Islet precursor cell (in vitro differentiated cells): ENCODE measurements around the gene LPP.
"Not testable (repeated sequence)": the region's sequence is repeated elsewhere in the genome, so short reads cannot be mapped to it uniquely, and the experiment has no call there.

ENCODE experiments used
- DNase-seq: peaks from one replicate; pipeline ENCODE4 v3.0.0-alpha.2; 2018

Gene LPP

DNA sequence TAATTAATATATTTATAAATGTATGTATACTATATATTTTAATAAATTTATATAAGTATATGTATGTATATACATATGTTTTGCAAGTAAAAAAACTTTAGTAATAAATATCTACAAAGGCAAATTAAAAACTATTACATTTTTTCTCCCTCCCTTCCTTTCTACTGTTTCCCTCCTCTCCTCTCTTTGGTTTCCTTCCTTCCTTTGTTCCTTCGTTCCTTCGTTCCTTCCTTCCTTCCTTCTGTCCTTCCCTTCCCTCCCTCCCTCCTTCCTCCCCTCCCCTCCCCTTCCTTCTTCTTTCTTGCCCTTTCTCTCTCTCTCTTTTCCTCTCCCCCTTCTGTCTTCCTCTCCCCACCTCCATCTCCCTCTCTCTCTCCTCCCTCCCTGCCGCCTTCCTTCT is 423.6 kb downstream of the LPP start:
- no peak for DNase-seq

DNA sequence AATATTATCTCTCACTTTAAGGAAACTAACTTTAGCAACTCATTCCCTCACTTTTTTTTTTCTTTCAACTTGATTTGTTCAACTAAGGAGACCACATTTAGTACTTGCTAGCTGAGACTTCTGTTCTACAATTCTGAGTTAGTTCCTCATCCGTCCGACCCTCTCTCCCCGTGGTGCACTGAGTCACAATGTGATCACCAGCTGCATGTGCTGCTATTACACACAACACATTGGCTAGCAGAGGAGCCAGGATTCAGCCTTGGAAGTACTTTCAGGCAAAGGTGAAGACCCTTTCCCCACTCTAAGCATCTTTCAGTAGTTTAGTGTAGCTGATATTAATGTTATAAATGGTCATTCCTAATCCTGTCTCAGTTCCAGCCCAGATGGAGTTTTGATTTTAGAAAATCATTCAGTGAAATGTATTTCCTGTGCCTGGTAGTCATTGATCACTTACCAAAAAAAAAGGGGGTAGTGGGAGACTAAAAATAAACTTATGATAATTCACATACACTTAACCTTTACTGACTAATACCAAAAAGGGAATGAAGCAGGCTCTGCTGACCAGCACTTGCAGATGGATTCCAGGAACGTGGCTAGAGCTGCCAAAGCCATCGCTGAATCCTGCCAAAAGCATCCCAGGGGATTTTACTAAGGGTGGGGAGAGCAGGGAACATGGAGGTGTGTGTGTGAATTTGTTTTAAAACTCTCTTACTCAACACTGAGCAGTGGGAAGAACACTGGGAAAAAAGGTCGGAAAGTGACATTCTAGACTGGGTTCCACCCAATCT is 424.8 kb downstream of the LPP start:
- DNase-seq = no peak

DNA sequence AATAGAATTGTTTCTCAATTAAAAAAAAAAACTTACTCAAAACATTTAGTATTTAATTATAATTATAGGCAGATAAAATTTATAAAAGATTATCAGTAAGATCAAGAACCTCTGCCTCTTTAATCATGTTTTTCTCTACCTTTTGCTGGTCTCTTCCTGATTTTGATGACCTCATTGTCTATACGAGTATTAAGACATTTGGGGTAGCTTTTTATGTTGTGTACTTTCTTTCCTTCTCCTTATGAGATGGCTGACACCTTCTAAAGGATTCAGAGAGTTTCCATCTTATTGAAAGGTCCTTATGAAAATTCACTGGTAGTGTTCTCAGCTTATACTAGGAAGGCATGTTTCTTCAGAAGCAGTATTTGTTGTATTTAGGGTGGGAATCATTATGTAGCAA is 426.3 kb downstream of the LPP start:
- no peak for DNase-seq

DNA sequence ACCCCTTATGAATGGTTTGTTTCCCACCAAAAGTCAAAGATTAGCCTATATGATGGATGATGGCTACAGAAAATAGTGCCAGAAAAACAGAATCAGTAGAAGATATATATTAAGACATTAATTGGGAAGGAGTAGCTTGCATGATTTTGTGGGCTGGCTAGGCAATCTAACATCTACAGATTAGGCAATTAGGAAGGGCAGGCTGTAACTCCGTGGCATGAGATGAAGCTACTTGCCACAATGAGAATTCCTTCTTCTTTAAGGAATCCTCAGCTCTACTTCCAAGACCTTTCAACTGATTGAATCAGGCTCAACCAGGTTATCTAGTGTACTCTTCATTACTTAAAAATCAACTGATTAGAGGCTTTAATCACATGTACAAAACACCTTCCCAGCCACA is 426.7 kb downstream of the LPP start:
- DNase-seq = no peak

DNA sequence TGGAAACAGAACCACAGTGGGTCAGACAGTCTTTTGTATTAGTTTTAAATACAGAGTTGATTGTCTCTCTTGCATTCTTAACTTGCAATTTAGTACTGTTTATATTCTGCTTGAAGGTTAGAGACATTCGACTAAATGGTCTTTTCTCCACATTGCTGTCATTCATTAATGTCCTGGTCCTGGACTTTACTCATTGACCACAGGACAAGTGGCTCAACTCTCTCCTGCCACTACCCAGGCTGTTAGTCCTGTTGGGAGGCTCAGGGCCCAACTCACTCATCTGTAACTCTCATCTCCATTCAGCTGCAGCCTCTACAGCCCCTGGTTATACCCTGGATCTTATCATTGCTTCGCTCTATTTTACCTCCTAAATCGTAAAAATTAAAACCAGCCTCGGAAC is 427.4 kb downstream of the LPP start:
- DNase-seq = no peak

DNA sequence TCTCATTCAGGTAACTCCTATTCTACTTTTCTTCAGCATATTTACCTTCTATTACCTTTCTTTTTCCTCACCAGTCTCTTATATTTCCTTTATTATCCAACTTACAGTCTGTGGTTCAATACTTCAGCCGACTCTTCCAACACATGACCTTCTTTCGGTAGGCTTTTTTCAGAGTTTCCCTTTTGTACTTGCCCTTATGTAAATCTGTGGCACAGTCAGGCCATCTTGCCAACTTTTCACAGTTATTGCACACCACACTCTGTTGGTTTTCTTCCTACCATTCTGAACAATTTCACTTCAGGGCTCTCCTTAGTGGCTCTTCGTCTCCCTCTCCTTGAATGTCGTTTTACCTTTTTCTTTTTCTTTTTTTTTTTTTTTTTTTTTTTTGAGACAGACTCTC is 427.8 kb downstream of the LPP start:
- DNase-seq = no peak

DNA sequence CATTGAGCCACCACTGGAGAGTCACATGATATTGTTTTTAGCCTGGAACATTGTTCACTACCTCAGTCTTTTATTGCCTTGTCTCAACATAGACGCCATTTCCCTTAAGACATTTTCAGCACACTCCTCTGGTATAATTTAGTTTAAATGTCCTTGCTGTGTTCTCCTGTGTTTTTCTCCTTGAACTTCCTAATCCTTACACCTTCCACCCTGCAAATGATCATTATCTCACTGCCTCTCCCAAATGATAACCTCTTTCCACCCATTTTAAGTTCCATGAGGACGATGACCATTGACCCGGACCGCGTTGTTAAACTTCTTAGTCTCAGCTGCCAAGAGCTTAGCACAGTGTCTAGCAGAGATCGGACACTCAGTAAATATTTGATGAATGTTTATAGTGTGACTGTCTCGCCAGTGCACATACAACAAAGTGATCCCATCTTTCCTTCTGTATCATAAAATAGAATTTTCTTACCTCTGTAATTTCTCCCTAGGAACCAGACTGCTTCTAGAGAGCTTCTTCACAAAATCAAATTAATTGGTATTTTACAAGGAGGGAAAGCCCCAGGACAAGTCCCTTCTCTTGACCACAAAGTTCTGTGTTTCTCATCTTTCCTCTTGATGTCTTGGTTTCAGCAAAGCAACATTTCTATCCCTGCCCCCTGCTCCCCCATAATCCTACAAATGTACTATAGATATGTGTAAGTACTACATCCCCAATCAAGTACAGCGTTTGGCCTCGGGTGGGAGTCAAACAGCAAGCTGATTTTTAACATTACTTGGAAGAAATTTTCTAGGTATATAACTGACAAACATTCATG is 429.6 kb downstream of the LPP start:
- no peak for DNase-seq

DNA sequence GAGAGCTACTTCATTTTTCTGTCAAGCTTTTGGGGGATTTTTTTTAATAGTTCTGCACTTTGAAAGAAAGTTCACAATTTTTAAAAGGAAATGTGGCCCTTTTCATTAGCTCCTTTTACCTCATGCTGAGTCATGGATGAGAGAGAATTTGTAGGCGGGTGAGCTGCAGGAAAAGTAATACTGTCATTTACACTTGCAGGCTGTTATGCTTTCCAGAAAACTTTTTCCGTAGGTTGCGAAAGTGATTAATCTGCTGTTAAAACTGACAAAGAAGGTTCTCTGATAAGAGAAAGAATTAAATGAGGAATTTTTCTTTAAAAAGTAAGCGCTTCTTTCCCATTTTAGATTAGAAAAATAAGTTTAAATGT is 430.2 kb downstream of the LPP start:
- no peak for DNase-seq

DNA sequence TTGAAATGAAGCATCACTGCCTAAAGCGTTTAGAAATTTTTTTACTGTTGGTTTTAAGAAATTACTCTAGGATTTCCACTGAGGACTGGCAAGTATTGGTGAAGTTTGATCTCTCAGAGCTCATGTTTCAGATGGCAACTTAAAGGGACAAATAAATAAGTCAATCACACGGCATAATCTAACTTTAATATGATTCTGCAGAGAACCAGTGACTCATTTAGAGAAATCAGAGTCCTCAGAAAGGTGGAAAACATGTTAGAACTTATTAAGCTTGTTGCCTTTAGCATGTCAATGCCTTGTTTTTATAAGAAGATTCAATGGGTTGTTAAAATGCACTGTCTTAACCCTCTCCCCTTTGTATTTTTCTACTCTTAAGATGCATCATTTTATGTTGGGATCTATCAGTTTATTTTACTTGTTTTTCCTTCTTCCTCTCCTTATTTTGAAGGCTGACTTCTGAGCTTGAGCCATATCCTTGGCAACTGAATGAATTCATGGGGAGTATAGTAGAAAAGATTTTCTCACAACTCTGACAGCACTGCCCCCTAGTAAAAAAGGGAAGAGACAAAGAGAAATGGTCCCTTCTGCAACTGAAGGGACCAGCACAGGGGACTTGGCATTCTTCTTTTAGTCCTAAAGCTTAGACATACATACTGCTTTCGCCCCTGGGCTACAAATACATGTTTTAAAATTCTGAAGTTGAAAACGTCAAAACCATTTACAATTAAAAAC is 431.2 kb downstream of the LPP start:
- no peak for DNase-seq

DNA sequence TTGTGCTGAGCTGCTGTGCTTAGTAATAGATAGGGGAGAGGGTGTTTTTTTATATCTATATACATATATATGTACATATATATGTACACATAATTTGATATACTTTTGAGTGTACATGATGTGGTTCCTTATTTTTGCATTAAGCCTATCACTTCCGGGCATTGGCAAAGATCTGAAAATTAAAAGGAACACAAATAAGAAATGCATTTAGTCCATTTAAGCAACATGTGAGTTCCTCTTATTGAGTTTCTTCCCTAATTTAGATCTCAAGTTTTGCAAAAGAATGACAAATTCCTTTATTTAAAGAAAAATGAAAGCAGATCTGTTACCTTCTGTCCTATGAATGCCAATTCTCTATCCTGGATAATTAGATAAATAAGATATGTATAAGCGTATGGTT is 435.1 kb downstream of the LPP start:
- no peak for DNase-seq

DNA sequence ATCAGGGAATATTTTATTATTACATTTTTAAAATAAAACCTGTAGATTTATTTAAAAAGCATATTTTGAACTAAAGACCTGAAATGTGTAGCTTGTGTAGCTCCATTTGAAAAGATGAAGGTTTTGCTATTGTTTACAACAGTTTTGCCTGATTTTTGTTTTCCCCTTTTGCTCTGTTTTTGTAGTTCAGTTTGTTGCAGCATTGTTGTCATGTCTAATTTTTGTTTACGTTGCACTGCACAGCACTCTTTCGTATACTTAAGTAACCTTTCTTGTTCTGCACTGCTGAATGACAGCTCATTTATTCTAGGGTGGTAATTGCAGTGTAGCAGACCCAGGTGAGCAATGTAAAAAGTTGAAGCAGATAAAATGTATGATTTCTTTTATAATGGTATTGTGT is 435.8 kb downstream of the LPP start:
- DNase-seq = no peak

DNA sequence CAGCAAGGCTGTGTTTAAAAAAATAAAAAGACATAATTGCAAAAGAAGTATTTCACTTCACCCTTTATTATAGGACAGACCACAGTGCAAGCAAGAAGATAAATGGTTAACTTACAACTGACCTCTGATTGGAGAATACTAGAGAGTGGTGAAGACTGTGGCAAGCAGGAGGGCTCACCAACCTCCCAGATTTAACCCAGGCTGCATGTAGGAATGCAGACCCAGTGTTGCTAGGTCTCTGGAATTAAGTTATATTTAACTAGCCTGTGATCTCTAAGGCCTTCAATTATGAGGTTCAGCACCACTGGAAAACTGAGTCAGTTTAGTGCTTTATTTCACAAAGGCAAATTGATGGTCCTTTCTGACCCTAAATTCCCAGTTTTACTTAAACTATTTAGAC is 436.6 kb downstream of the LPP start:
- DNase-seq = no peak

DNA sequence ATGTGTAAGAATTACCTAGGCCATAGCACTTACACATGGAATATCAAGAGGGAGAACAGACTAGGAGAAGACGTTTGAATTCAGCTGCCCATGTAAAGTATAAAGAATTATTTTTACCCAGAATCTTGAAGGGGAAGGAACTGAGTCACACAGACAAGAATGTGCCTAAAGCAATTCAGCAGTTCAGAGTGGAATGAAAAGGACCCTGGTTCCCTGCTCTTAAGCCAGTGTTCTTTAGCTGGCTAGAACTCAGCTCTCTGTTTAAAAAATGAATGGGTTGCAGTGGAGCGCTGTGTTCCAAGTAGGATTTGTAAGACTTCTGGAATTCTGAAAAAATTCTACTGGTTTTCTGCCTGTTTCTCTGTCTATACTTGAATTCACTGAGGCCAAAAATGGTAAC is 440.2 kb downstream of the LPP start:
- peak; percentile 81 for DNase-seq

DNA sequence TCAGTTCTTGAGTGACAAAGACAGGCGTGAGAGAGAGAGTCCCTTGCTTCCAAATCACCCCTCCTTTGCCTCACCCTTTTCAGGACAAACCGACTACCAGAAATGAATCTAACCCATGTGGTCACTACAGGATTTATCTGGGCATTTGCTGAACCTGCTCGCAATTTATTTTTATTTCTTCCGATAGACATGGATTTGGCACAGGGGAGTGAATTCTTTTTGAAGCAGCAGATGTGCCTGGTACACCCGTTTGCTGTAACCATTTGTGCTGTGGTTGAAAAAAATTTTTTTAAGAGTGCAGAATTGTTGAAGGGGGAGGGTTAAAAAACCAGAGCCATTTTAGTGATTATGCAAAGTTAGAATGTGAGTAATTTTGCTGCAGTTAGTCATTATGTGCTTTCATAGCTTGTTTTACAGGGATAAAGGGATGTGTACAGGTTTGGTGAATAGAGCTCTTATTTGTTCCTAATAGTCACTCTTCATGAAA is 442.0 kb downstream of the LPP start:
- no peak for DNase-seq

DNA sequence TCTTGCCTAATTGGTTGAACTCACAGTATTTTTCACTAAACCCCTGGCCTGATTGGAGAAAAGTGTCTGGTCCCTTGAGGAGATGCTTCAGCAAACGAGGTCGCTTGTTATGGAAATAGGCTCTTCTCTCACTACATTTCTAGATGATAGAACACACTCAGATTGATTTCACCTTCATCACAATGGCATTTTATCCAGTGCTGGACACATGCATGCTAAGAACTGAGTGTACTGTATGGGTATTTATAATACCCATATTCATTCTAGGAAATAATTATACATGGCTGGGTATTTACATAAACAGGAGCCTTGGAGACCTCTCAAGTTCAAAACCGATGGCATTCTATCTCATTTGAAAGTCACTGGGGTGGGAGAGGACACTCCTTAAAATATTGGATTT is 444.9 kb downstream of the LPP start:
- no peak for DNase-seq

DNA sequence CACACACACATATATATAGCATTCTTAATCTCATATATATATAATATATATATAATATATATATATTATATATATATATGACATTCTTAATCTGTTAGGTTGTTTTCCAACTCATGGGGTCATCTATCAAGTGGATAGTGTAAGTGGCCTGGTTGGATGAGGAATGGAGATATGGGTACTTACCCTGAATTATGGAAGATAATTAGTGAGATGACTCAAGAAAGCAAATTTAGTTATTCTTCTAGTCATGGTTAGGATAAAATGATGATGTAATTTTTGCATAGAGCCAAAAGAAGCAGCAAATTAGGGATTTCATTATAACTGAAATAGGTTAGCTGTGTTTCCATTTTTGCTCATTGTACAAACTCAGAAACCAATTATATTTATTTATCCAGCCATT is 448.2 kb downstream of the LPP start:
- no peak for DNase-seq

DNA sequence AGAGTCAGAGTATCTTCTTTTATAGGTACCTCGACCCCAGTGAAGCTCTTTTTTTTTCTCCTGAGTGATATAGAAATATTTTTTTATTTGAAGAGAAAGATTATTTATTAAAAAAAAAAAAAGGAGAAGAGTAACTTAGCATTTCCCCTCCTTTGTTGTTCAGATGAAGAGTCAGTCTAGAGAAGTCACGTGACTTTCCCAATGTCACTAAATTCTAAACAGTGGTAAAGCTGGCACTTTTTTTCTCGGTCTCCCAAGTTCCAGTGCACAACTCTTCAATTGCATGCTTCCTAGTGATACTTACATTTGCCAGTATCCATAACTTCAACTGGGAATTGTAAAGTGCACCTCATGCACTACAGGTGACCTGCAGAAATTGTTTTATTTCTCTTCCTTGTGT is 448.7 kb downstream of the LPP start:
- no peak for DNase-seq

DNA sequence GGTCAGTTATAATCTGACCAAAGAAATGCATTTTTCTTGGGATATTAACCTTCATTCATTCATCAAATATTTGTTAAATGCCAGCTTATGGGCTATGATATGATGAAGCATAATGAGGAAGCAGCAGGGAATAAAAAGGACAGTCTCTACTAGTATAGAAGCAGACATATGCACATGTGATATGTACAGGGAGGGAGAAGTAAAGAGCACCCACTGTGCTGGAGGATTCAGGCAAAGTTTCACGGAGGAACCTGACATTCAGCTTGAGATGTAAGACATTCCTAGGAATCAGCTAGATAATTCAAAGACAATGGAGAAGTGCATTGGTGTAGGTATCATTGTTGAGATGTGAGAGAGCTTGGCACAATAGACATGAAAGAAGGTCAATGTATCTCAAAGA is 450.7 kb downstream of the LPP start:
- no peak for DNase-seq

DNA sequence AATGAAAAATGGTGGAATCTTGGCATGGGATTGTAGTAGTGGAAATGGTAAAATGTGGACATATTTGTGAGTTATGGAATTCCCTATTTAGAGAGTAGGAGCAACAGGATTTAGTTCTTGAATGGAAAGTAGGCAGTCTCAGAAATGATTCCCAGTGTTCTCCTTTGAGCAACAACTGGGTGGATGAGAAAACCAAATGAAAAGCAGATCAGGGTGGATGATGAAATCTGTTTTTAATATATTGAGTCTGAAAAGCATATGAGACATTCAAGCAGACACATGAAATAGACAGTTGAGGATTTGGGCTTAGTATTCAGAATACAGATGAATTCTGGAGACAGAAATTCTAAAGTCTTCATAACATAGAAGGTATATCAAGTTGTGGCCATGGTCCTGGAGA is 451.3 kb downstream of the LPP start:
- DNase-seq = no peak

DNA sequence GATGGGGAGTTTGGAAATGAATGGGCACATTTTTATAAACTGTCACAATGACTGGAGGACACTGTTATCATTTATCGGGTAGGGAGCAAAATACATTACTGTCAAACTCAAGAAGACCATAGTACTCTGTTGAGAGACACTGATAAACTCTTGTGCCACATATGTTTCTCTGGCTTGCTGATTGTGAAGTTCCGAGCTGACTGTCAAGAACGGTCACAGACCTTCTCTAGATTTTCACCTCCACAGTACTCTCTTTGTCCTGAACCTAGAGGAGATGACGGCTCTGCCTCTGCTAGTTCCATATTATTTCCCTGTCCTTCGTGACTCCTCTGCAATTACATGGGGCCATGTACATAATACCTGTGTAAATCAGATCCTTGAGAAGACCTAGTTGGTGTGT is 451.9 kb downstream of the LPP start:
- DNase-seq = no peak

DNA sequence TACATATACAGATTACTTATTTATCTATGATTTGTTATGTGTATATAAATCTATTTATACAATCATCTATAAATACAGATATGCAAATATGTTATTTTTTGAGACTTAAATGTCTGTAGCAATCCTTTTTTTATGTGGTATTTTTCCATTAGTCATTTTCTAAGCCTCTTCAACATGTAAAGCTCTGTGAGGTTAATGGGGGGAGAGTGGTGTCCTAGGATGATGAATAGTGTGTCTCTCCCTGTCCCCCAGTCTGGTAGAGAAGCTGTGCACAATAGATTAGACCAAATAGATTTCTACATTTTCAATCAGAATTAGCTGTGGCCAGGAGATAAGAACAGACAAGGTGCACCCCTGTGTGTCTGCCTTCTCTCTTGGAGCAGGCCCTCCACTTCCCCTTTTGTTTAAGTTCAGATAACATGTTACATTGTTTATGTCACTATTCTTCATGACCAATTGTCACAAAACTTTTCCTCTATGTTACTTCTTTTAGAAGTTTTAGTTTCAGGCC is 453.9 kb downstream of the LPP start:
- no peak for DNase-seq

DNA sequence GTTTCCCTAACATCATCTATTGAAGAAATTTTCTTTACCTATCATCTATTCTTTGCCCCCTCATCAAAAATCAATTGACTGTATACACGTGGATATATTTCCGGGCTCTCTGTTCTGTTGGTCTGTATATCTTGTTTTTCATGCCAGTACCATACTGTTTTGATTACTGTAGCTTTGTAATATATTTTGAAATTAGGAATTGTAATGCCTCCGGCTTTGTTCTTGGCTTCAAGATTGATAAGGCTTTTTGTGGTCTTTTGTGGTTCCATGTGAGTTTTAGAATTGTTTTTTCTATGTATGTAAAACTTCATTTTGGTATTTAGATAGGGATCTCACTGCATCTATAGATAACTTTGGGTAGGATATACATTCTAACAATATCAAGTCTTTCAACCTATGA is 454.4 kb downstream of the LPP start:
- DNase-seq = no peak

DNA sequence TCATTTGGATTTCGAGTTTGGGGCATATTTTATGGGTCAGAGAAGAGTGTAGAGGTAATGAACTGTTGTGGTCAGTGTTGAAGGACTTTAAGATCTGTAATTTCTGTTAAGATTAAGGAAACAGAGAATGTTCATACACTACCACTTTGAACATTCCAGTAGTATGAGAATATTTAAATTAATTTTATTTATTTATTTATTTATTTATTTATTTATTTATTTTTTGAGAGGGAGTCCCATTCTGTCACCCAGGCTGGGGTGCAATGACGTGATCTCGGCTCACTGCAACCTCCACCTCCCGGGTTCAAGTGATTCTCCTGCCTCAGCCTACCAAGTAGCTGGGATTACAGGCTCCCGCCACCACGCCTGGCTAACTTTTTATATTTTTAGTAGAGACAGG is 459.8 kb downstream of the LPP start:
- DNase-seq = not testable (repeated sequence)

DNA sequence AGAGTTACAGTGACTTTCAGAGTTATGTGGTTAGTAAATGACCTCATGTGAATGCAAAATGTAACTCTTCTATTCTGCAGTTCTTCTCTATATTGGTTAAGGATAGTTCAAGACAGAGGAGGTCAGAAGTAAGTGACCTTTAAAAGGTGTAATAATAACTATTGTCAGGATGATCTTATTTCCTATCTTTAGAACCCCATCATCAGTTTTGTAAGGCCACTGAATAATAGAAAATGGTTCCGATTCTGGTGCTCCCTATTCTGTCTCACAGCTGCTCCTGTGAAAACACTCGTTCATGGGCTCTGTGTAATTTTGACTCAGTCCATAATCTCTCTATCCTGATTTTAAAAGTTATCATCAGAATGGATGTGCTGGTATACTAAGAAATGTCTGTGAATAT is 463.3 kb downstream of the LPP start:
- DNase-seq = no peak
